ENCODE results near the gene DBNDD2. TPM values are rescaled to one million over a fixed set of nuclear protein-coding genes. Genes with fewer than 3 reads are reported as not detected.

Gene DBNDD2
- total and polyA plus RNA-seq, 2 donors (not counting 1 experiment from before 2014, with no cell fraction given), result 4.8 to 51.8 TPM

DNA sequence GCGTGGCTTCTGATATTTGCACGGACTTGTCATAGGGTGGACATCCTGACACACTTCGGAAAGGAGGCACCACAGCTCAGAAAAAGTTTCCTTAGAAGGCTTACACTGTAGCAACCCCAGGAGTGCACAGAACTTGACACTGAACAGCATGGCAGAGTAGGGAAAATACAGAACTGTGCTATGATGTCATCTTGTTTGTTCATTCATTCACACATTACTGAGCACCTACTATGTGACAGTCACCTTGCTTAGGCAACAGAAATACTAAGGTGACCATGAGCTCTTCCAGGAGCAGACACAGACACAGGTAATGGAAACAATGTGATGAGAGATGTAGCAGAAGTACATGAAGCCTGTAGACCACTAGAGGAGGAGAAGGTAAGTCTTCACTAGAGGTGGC is 5.4 kb downstream of the DBNDD2 start:
- Histone ChIP-seq H3K27ac (ENCODE audit: insufficient read depth, low read length) (no peak overlapping the region), H3K4me3 (replicated peaks in 1 of 4; ENCODE audit: control extremely low read depth in 1 of 4, insufficient read depth in 1 of 4, low read depth in 3 of 4, low read length in 4 of 4) (no peak overlapping the region), H3K27me3 (ENCODE audit: control insufficient read depth, insufficient read depth, low read length) (no peaks in the 10 kb centered on the region), H3K79me2 (ENCODE audit: control insufficient read depth, insufficient read depth, low read length) (peaks cover 18% of the 10 kb centered on the region), H3K9ac (ENCODE audit: insufficient read depth, low read length) (no peak overlapping the region), H3K4me2 (ENCODE audit: extremely low read depth, insufficient read depth, low read length) (no peak overlapping the region), H3K9me3 (ENCODE audit: control insufficient read depth, insufficient read depth, low read depth, low read length) (no peaks in the 10 kb centered on the region), H3K36me3 (ENCODE audit: control insufficient read depth, insufficient read depth, low read length) (no peaks in the 10 kb centered on the region), H4K20me1 (ENCODE audit: control insufficient read depth, extremely low read depth, insufficient read depth, low read length) (no peaks in the 10 kb centered on the region), H2AFZ (ENCODE audit: low read length) (no peak overlapping the region), H3K4me1 (ENCODE audit: control insufficient read depth, extremely low read depth, insufficient read depth, low read length) (no peaks in the 10 kb centered on the region)
- no peak for DNase-seq (ENCODE audit: low read depth in 2 of 2)
- TF ChIP-seq, protein P1, sequence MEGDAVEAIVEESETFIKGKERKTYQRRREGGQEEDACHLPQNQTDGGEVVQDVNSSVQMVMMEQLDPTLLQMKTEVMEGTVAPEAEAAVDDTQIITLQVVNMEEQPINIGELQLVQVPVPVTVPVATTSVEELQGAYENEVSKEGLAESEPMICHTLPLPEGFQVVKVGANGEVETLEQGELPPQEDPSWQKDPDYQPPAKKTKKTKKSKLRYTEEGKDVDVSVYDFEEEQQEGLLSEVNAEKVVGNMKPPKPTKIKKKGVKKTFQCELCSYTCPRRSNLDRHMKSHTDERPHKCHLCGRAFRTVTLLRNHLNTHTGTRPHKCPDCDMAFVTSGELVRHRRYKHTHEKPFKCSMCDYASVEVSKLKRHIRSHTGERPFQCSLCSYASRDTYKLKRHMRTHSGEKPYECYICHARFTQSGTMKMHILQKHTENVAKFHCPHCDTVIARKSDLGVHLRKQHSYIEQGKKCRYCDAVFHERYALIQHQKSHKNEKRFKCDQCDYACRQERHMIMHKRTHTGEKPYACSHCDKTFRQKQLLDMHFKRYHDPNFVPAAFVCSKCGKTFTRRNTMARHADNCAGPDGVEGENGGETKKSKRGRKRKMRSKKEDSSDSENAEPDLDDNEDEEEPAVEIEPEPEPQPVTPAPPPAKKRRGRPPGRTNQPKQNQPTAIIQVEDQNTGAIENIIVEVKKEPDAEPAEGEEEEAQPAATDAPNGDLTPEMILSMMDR (conservative IDR thresholded peaks at IDR 0.05 in 1 of 2, IDR thresholded peaks at IDR 0.05 in 1 of 2; ENCODE audit: low read depth in 1 of 2, low read length in 2 of 2), result no peak
- no peak for TF ChIP-seq EZH2 (IDR thresholded peaks at IDR 0.05; ENCODE audit: low read length, missing control alignments)

DNA sequence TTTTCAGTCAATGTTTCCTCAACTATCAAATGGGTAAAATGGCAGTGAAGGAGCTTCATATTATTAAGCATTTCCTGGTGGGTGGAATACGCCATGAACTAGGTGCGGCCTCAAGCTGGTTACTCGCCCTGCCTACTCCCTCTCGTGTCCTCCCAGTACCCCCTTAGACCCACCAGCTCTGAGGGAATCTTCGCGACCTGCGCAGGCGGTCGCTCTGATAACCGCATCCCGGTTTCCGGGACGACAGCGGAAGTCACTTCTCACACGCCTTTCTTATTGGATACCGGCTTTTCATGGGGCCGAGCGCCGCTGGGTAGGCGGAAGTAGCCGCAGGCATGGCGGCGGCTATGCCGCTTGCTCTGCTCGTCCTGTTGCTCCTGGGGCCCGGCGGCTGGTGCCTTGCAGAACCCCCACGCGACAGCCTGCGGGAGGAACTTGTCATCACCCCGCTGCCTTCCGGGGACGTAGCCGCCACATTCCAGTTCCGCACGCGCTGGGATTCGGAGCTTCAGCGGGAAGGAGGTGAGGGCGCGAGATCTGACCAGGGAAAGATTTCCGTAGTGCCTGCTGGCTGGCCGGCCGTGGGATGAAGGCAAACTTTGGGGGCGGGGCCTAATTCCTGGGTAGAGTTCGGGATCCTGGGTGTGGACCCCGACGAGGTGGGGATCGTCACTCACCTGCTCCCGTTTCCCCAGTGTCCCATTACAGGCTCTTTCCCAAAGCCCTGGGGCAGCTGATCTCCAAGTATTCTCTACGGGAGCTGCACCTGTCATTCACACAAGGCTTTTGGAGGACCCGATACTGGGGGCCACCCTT is 7.9 kb downstream of the DBNDD2 start, which contains the start of gene PIGT:
Gene PIGT, plus strand, starts transcription at position 320 of the 816 bp plus-strand sequence. Its CDS starts 16 bp downstream, at position 336.
- no peaks in the 10 kb centered on the region for H3K27me3 ChIP-seq (ENCODE audit: control insufficient read depth, insufficient read depth, low read length)
- no peaks in the 10 kb centered on the region for H4K20me1 ChIP-seq (ENCODE audit: control insufficient read depth, extremely low read depth, insufficient read depth, low read length)
- peaks cover 18% of the 10 kb centered on the region for H3K79me2 ChIP-seq (ENCODE audit: control insufficient read depth, insufficient read depth, low read length)
- peaks cover 12% of the 10 kb centered on the region for H3K36me3 ChIP-seq (ENCODE audit: control insufficient read depth, insufficient read depth, low read length)
- H3K9ac ChIP-seq (ENCODE audit: insufficient read depth, low read length), result peak within 1 kb of the TSS; percentile 90
- H3K4me1 ChIP-seq (ENCODE audit: control insufficient read depth, extremely low read depth, insufficient read depth, low read length), result peaks cover 2% of the 10 kb centered on the region
- peak; percentile 77 to 81 for DNase-seq (ENCODE audit: low read depth in 2 of 2)
- H3K4me2 ChIP-seq (ENCODE audit: extremely low read depth, insufficient read depth, low read length), result peak within 1 kb of the TSS; percentile 93
- no peaks in the 10 kb centered on the region for H3K9me3 ChIP-seq (ENCODE audit: control insufficient read depth, insufficient read depth, low read depth, low read length)
- TF ChIP-seq EZH2 (IDR thresholded peaks at IDR 0.05; ENCODE audit: low read length, missing control alignments), result no peak
- TF ChIP-seq, protein P1 (conservative IDR thresholded peaks at IDR 0.05 in 1 of 2, IDR thresholded peaks at IDR 0.05 in 1 of 2; ENCODE audit: low read depth in 1 of 2, low read length in 2 of 2), result no peak
- H3K27ac ChIP-seq (ENCODE audit: insufficient read depth, low read length), result peak within 1 kb of the TSS; percentile 87
- peak within 1 kb of the TSS; percentile 77 to 97 (median 84) for H3K4me3 ChIP-seq (replicated peaks in 1 of 4; ENCODE audit: control extremely low read depth in 1 of 4, insufficient read depth in 1 of 4, low read depth in 3 of 4, low read length in 4 of 4)
- H2AFZ ChIP-seq (ENCODE audit: low read length), result peak within 1 kb of the TSS; percentile 96

DNA sequence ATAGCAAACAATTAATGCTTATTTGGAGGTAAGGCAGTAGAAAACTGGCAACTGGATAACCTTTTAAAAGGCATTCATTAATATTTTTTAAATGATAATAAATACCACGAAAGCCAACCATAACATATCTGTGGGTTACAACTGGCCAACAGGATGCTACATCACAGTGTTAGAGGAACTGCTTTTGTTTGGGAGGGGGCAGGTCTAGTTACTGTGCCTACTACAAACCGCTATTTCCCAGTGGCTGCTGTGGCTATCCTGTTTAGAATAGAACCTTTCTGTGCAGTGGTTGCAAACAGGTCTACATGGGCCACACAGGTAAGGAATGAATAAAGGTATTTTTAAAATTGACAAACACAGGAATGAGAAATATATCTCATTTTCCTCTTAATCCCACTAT is 8.8 kb downstream of the DBNDD2 start:
- Histone ChIP-seq H3K27me3 (ENCODE audit: control insufficient read depth, insufficient read depth, low read length) (no peaks in the 10 kb centered on the region), H3K36me3 (ENCODE audit: control insufficient read depth, insufficient read depth, low read length) (peaks cover 15% of the 10 kb centered on the region), H3K4me1 (ENCODE audit: control insufficient read depth, extremely low read depth, insufficient read depth, low read length) (peaks cover 2% of the 10 kb centered on the region), H3K79me2 (ENCODE audit: control insufficient read depth, insufficient read depth, low read length) (peaks cover 18% of the 10 kb centered on the region), H3K4me2 (ENCODE audit: extremely low read depth, insufficient read depth, low read length) (peak overlapping the region; percentile 85), H2AFZ (ENCODE audit: low read length) (no peak overlapping the region), H3K27ac (ENCODE audit: insufficient read depth, low read length) (peak overlapping the region; percentile 87), H3K9ac (ENCODE audit: insufficient read depth, low read length) (no peak overlapping the region), H4K20me1 (ENCODE audit: control insufficient read depth, extremely low read depth, insufficient read depth, low read length) (no peaks in the 10 kb centered on the region), H3K4me3 (replicated peaks in 1 of 4; ENCODE audit: control extremely low read depth in 1 of 4, insufficient read depth in 1 of 4, low read depth in 3 of 4, low read length in 4 of 4) (peak overlapping the region; percentile 77 to 97 (median 84)), H3K9me3 (ENCODE audit: control insufficient read depth, insufficient read depth, low read depth, low read length) (no peaks in the 10 kb centered on the region)
- DNase-seq (ENCODE audit: low read depth in 2 of 2), result no peak
- no peak for TF ChIP-seq EZH2 (IDR thresholded peaks at IDR 0.05; ENCODE audit: low read length, missing control alignments)
- TF ChIP-seq, protein P1 (conservative IDR thresholded peaks at IDR 0.05 in 1 of 2, IDR thresholded peaks at IDR 0.05 in 1 of 2; ENCODE audit: low read depth in 1 of 2, low read length in 2 of 2), result no peak
